Osteoblast (primary cell): ENCODE results near the gene PRKCB. TPM values are rescaled to one million over a fixed set of nuclear protein-coding genes. Genes with fewer than 3 reads are reported as not detected.

Experiments used
- DNase-seq: peaks from one replicate; pipeline ENCODE4 v3.0.0; 2011; ENCODE audit warnings: low spot score, mixed read lengths; ENCODE audit not compliant: insufficient read length; ENCODE audit errors: missing footprints
- H2AFZ ChIP-seq: 2 replicates; pipeline ENCODE4 v1.6.0; 2011; ENCODE audit warnings: mild to moderate bottlenecking, low read length
- H3K27ac ChIP-seq: 2 replicates; pipeline ENCODE4 v1.5.1; 2011; ENCODE audit warnings: mild to moderate bottlenecking, low read depth, low read length, moderate library complexity
- H3K27me3 ChIP-seq: 2 replicates; pipeline ENCODE4 v1.6.0; 2012; ENCODE audit warnings: mild to moderate bottlenecking, control low read depth, inconsistent platforms, low read length, moderate library complexity; ENCODE audit not compliant: insufficient read depth
- H3K36me3 ChIP-seq: 2 replicates; pipeline ENCODE4 v1.5.1; 2011; ENCODE audit warnings: mild to moderate bottlenecking, low read length, control low read depth, moderate library complexity; ENCODE audit not compliant: insufficient read depth
- H3K4me1 ChIP-seq: 2 replicates; pipeline ENCODE4 v1.5.1; 2011; ENCODE audit warnings: mild to moderate bottlenecking, low read length, control low read depth, moderate library complexity; ENCODE audit not compliant: insufficient read depth
- H3K4me2 ChIP-seq: 2 replicates; pipeline ENCODE4 v1.6.0; 2011; ENCODE audit warnings: mild to moderate bottlenecking, low read length; ENCODE audit not compliant: insufficient read depth
- H3K4me3 ChIP-seq: fragments of 200-600 bp; sonication (generic); 3 replicates; pipeline ENCODE4 v1.5.1; 2012; ENCODE audit warnings: mild to moderate bottlenecking, low read length, inconsistent platforms; ENCODE audit not compliant: insufficient read depth
- H3K79me2 ChIP-seq: 2 replicates; pipeline ENCODE4 v1.6.0; 2012; ENCODE audit warnings: mild to moderate bottlenecking, low read length, control low read depth, inconsistent platforms; ENCODE audit not compliant: insufficient read depth
- H3K9me3 ChIP-seq: 2 replicates; pipeline ENCODE4 v1.5.1; 2011; ENCODE audit warnings: low read depth, low read length, control low read depth
- H4K20me1 ChIP-seq: 2 replicates; pipeline ENCODE4 v1.6.0; 2012; ENCODE audit warnings: mild to moderate bottlenecking, low read length, control low read depth; ENCODE audit not compliant: insufficient read depth
- total RNA-seq: library from RNA; depleted of rRNA; stranded (reverse); fragments of >200 nt; gene quantifications from 2 replicates; pipeline ENCODE4 v1.2.3, GENCODE V29; 2012
- TF ChIP-seq, protein P1 (sequence below): IDR thresholded peaks from 2 replicates; pipeline ENCODE4 v1.5.1; 2011; ENCODE audit warnings: mild to moderate bottlenecking, low read depth, low read length, moderate library complexity; ENCODE audit errors: extremely low read depth

Gene PRKCB
- total RNA-seq, 1 donor = under 0.01 TPM

DNA sequence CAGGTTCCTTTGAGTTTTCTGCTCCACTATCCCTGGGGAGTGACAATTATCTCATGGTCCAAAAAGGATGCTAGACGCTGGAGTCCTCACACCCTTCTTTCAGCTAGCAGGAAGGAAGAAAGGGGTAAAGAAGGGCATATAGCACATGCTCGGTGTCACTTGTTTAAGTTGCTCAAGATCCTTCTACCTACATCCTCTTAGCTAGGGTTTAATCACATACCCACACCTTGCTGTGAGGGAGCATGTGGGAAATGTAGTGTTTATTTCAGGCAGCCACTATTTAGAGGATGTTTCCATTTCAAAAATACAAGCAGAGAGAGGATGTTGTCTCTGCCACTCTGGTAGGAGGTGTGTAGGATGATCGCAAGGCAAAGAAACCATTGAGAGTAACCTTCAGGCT lies 4.5 kb downstream of the PRKCB start:
- Histone ChIP-seq H3K4me3 (no peak overlapping the region), H4K20me1 (no peaks in the 10 kb centered on the region), H3K27ac (no peak overlapping the region), H3K4me1 (no peaks in the 10 kb centered on the region), H3K79me2 (no peaks in the 10 kb centered on the region), H2AFZ (no peak overlapping the region), H3K4me2 (no peak overlapping the region), H3K27me3 (peaks cover 4% of the 10 kb centered on the region), H3K36me3 (no peaks in the 10 kb centered on the region), H3K9me3 (no peaks in the 10 kb centered on the region)
- no peak for DNase-seq
- TF ChIP-seq, protein P1, sequence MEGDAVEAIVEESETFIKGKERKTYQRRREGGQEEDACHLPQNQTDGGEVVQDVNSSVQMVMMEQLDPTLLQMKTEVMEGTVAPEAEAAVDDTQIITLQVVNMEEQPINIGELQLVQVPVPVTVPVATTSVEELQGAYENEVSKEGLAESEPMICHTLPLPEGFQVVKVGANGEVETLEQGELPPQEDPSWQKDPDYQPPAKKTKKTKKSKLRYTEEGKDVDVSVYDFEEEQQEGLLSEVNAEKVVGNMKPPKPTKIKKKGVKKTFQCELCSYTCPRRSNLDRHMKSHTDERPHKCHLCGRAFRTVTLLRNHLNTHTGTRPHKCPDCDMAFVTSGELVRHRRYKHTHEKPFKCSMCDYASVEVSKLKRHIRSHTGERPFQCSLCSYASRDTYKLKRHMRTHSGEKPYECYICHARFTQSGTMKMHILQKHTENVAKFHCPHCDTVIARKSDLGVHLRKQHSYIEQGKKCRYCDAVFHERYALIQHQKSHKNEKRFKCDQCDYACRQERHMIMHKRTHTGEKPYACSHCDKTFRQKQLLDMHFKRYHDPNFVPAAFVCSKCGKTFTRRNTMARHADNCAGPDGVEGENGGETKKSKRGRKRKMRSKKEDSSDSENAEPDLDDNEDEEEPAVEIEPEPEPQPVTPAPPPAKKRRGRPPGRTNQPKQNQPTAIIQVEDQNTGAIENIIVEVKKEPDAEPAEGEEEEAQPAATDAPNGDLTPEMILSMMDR = no peak

DNA sequence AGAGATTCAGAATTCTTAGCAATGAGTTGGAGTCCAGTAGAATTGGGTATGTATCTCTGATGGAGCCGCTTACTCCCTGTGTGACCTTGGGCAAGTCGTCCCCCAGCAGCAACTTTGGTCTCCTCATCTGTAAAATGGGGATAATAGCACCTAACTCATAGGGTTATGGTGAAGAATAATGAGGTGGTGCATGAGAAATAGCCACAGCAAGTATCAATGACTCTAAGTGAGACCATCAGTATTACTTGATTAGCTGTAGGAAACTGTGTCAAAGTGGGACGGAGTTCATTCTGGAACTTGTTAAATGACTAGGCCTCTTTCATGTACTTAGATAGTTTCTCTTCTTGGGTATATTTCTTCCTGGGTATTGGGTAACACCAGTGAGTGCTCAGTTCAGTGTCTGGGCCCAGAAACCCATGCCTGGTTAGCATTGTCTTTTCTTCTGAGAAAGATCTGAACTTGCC lies 6.4 kb downstream of the PRKCB start:
- Histone ChIP-seq H3K27ac (no peak overlapping the region), H4K20me1 (no peaks in the 10 kb centered on the region), H3K4me2 (no peak overlapping the region), H3K4me1 (no peaks in the 10 kb centered on the region), H3K27me3 (peaks cover under 1% of the 10 kb centered on the region), H3K4me3 (no peak overlapping the region), H2AFZ (no peak overlapping the region), H3K36me3 (no peaks in the 10 kb centered on the region), H3K9me3 (no peaks in the 10 kb centered on the region), H3K79me2 (no peaks in the 10 kb centered on the region)
- no peak for DNase-seq
- TF ChIP-seq, protein P1 = no peak

DNA sequence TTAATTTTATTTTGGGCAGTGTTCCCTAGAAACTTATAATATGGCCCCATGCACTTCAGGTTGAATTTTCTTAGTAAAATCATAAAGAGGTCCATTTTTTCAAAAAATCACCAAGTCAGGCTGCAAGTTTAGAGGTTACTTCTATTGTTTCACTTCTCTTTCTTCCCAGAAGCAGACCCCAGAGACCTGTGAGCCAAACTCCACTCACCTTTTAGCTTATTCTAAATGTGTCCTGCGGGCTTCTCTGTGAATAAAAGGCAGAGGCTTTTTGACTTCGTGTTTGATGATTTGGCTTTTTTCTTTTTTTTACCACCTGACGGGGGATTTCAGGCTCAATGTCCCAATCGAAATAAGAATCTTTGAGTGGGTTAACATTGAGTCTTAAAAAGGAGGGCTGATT lies 7.4 kb downstream of the PRKCB start:
- H3K36me3 ChIP-seq = no peaks in the 10 kb centered on the region
- no peaks in the 10 kb centered on the region for H3K9me3 ChIP-seq
- no peaks in the 10 kb centered on the region for H3K79me2 ChIP-seq
- H3K4me1 ChIP-seq = no peaks in the 10 kb centered on the region
- H2AFZ ChIP-seq = no peak overlapping the region
- H3K4me3 ChIP-seq = no peak overlapping the region
- no peak overlapping the region for H3K27ac ChIP-seq
- H4K20me1 ChIP-seq = no peaks in the 10 kb centered on the region
- DNase-seq = no peak
- H3K27me3 ChIP-seq = no peaks in the 10 kb centered on the region
- no peak overlapping the region for H3K4me2 ChIP-seq
- TF ChIP-seq, protein P1 = no peak

DNA sequence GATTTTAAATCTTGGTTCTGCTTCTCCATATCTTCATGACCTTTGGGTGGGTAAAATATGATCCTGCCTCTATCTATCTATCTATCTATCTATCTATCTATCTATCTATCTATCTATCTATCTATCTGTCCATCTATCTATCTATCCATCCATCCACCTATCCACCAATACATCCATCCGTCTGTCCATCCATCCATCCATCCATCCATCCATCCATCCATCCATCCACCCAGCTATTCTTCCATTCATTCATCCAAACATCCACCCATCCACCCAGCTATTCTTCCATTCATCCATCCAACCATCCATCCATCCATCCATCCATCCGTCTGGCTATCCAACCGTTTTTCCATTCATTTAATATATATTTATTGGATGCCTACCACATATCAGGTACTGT lies 11.5 kb downstream of the PRKCB start:
- H3K4me1 ChIP-seq = no peaks in the 10 kb centered on the region
- no peaks in the 10 kb centered on the region for H3K79me2 ChIP-seq
- H3K27ac ChIP-seq = no peak overlapping the region
- no peaks in the 10 kb centered on the region for H3K9me3 ChIP-seq
- H3K27me3 ChIP-seq = no peaks in the 10 kb centered on the region
- DNase-seq = no peak
- H4K20me1 ChIP-seq = no peaks in the 10 kb centered on the region
- H3K4me3 ChIP-seq = no peak overlapping the region
- TF ChIP-seq, protein P1 = no peak
- no peaks in the 10 kb centered on the region for H3K36me3 ChIP-seq
- no peak overlapping the region for H2AFZ ChIP-seq
- no peak overlapping the region for H3K4me2 ChIP-seq
